SK-N-SH (cell line): ENCODE data around the gene PDE4D. TPM values are rescaled to one million over a fixed set of nuclear protein-coding genes. Genes with fewer than 3 reads are reported as not detected.

Experiments used
- CTCF ChIA-PET: fragments of 300-600, 350-600 bp; formaldehyde crosslinking; extraction: SDS; loops from one replicate; lab custom pipeline; 2021; lab: Yijun Ruan, JAX
- POLR2A ChIA-PET: fragments of 350-600 bp; sonication (Branson Sonifier 250); formaldehyde crosslinking; extraction: SDS; loops from one replicate; lab custom pipeline; 2020; ENCODE audit warnings: antibody characterized with exemption, inconsistent platforms; lab: Yijun Ruan, JAX
- DNase-seq: peaks from one replicate; pipeline ENCODE4 v3.0.0; 2012
- H2AFZ ChIP-seq: fragments of 200-600 bp; sonication (generic); 2 replicates; pipeline ENCODE4 v1.8.1; 2016; ENCODE audit warnings: antibody characterized with exemption, mild to moderate bottlenecking, low read depth
- H3F3A ChIP-seq: fragments of 200-600 bp; sonication (generic); replicated peaks from 2 replicates; pipeline ENCODE3; 2016; ENCODE audit warnings: antibody characterized with exemption, mild to moderate bottlenecking; ENCODE audit not compliant: insufficient read depth
- H3K27ac ChIP-seq, 2 experiments: fragments of 200-500 bp in 1 of 2; fragments of 200-600 bp in 1 of 2; sonication (Bioruptor generic) in 1 of 2; sonication (generic), shearing (Covaris generic) in 1 of 2; 2 replicates each; pipeline versions ENCODE4 v1.5.1 to v1.6.1; 2014 to 2016; ENCODE audit warnings: low read depth in 2 of 2, inconsistent platforms in 1 of 2, low read length in 1 of 2, mild to moderate bottlenecking in 1 of 2, mixed read lengths in 1 of 2
- H3K27me3 ChIP-seq: fragments of 200-600 bp; sonication (generic), shearing (Covaris generic); 2 replicates; pipeline ENCODE4 v1.6.1; 2016; ENCODE audit warnings: mixed run types; ENCODE audit not compliant: insufficient read depth
- H3K36me3 ChIP-seq, 2 experiments: fragments of 200-500 bp in 1 of 2; fragments of 200-600 bp in 1 of 2; sonication (Bioruptor generic) in 1 of 2; sonication (generic) in 1 of 2; replicated peaks in 1 of 2; 2 replicates each; pipeline versions ENCODE3 to v1.5.1; 2014 to 2016; ENCODE audit warnings: low read length in 1 of 2, mild to moderate bottlenecking in 1 of 2; ENCODE audit not compliant: insufficient read depth in 2 of 2, control insufficient read depth in 1 of 2
- H3K4me1 ChIP-seq, 2 experiments: fragments of 200-500 bp in 1 of 2; fragments of 200-600 bp in 1 of 2; sonication (Bioruptor generic) in 1 of 2; sonication (generic), shearing (Covaris generic) in 1 of 2; 2 replicates each; pipeline versions ENCODE4 v1.5.1 to v1.6.1; 2014 to 2016; ENCODE audit warnings: low read depth in 1 of 2, low read length in 1 of 2, mixed run types in 1 of 2; ENCODE audit not compliant: insufficient read depth in 2 of 2, control insufficient read depth in 1 of 2
- H3K4me2 ChIP-seq: fragments of 200-600 bp; sonication (generic), shearing (Covaris generic); 2 replicates; pipeline ENCODE4 v1.6.1; 2017; ENCODE audit warnings: mixed run types
- H3K4me3 ChIP-seq, 2 experiments: fragments of 200-500 bp in 1 of 2; fragments of 200-600 bp in 1 of 2; sonication (Bioruptor generic) in 1 of 2; sonication (generic), shearing (Covaris generic) in 1 of 2; 2 replicates each; pipeline versions ENCODE4 v1.5.1 to v1.8.1; 2014 to 2016; ENCODE audit warnings: low read depth in 2 of 2, inconsistent platforms in 1 of 2, low read length in 1 of 2, mild to moderate bottlenecking in 1 of 2, mixed read lengths in 1 of 2, moderate library complexity in 1 of 2
- H3K79me2 ChIP-seq: fragments of 200-600 bp; sonication (generic); 2 replicates; pipeline ENCODE4 v1.8.1; 2017; ENCODE audit warnings: mild to moderate bottlenecking; ENCODE audit not compliant: insufficient read depth
- H3K9ac ChIP-seq: fragments of 200-600 bp; sonication (generic); 2 replicates; pipeline ENCODE4 v1.6.1; 2017; ENCODE audit warnings: mixed run types
- H3K9me2 ChIP-seq: fragments of 200-600 bp; sonication (generic); 2 replicates; pipeline ENCODE4 v1.6.1; 2017; ENCODE audit warnings: mixed run types
- H3K9me3 ChIP-seq: fragments of 200-600 bp; sonication (generic); 2 replicates; pipeline ENCODE4 v1.6.1; 2017; ENCODE audit warnings: mixed run types, mild to moderate bottlenecking, moderate library complexity
- H4K20me1 ChIP-seq: fragments of 200-600 bp; sonication (generic); 2 replicates; pipeline ENCODE4 v1.6.1; 2017; ENCODE audit warnings: mild to moderate bottlenecking, mixed run types; ENCODE audit not compliant: insufficient read depth
- CHD2 ChIP-seq: fragments of 150-350 bp; IDR thresholded peaks from 2 replicates; pipeline ENCODE4 v1.6.1; 2018; ENCODE audit warnings: low read length; ENCODE audit not compliant: partially characterized antibody
- EP300 ChIP-seq, 2 experiments: IDR thresholded peaks; 2 replicates each; pipeline versions ENCODE4 v1.4.0 to v1.6.1; 2012; ENCODE audit warnings: borderline replicate concordance in 1 of 2, low read depth in 1 of 2, low read length in 1 of 2
- EZH2phosphoT487 ChIP-seq: fragments of 200-600 bp; sonication (generic); IDR thresholded peaks from 2 replicates; pipeline ENCODE4 v1.6.1; 2017; ENCODE audit warnings: low read depth, mixed run types, mild to moderate bottlenecking, antibody characterized with exemption, moderate library complexity, borderline replicate concordance
- FOXM1 ChIP-seq: IDR thresholded peaks from 2 replicates; pipeline ENCODE4 v1.4.0; 2012; ENCODE audit warnings: low read depth, mild to moderate bottlenecking
- IRF3 ChIP-seq: fragments of 150-350 bp; IDR thresholded peaks from 2 replicates; pipeline ENCODE4 v1.6.1; 2016; ENCODE audit warnings: mild to moderate bottlenecking, low read depth, low read length
- MAX ChIP-seq: IDR thresholded peaks from 2 replicates; pipeline ENCODE4 v1.4.0; 2012; ENCODE audit warnings: low read depth
- MEF2A ChIP-seq: IDR thresholded peaks from 2 replicates; pipeline ENCODE4 v1.4.0; 2012; ENCODE audit warnings: low read depth, borderline replicate concordance
- MXI1 ChIP-seq: IDR thresholded peaks from 2 replicates; pipeline ENCODE4 v1.6.1; 2012; ENCODE audit warnings: mild to moderate bottlenecking, low read depth, low read length, improper control_type of control experiment
- POLR2AphosphoS5 ChIP-seq: IDR thresholded peaks from 2 replicates; pipeline ENCODE4 v1.6.1; 2012; ENCODE audit warnings: low read depth, low read length
- RAD21 ChIP-seq: IDR thresholded peaks from 2 replicates; pipeline ENCODE4 v1.6.1; 2012; ENCODE audit warnings: mild to moderate bottlenecking, low read length
- REST ChIP-seq: IDR thresholded peaks from 2 replicates; pipeline ENCODE4 v1.6.1; 2012; ENCODE audit warnings: mild to moderate bottlenecking, low read depth, low read length, moderate library complexity
- RFX5 ChIP-seq: IDR thresholded peaks from 2 replicates; pipeline ENCODE4 v1.6.1; 2012; ENCODE audit warnings: mild to moderate bottlenecking, improper control_type of control experiment, low read length
- RXRA ChIP-seq: IDR thresholded peaks from 2 replicates; pipeline ENCODE4 v1.4.0; 2012; ENCODE audit warnings: low read depth, mild to moderate bottlenecking, borderline replicate concordance
- SIN3A ChIP-seq: IDR thresholded peaks from 2 replicates; pipeline ENCODE4 v1.6.1; 2012; ENCODE audit warnings: low read depth, mild to moderate bottlenecking, low read length, moderate library complexity, borderline replicate concordance
- SMC3 ChIP-seq: IDR thresholded peaks from 2 replicates; pipeline ENCODE4 v1.6.1; 2012; ENCODE audit warnings: low read depth, low read length, improper control_type of control experiment
- TCF12 ChIP-seq: IDR thresholded peaks from 2 replicates; pipeline ENCODE4 v1.4.0; 2012
- USF1 ChIP-seq: IDR thresholded peaks from 2 replicates; pipeline ENCODE4 v1.4.0; 2012; ENCODE audit warnings: low read depth, borderline replicate concordance
- USF2 ChIP-seq: fragments of 150-350 bp; IDR thresholded peaks from 2 replicates; pipeline ENCODE4 v1.6.1; 2017; ENCODE audit warnings: antibody characterized with exemption, low read length, low read depth, borderline replicate concordance
- ZBTB33 ChIP-seq: IDR thresholded peaks from 2 replicates; pipeline ENCODE4 v1.4.0; 2012; ENCODE audit warnings: low read depth, borderline replicate concordance
- WGBS: methylation state at CpG from one replicate; pipeline ENCODE4 v1.1.6; 2017; ENCODE audit warnings: low lambda C conversion rate; 5-methylcytosine and 5-hydroxymethylcytosine counted together
- polyA plus RNA-seq, 3 experiments: library from polyadenylated mRNA; depleted of rRNA; stranded (reverse); fragments of >200 nt; gene quantifications; 2 replicates each; pipeline ENCODE4 v1.2.3, GENCODE V29; 2012

The PDE4D gene
- polyA plus RNA-seq, 1 of the 3 experiments (the other 2 are of a cell fraction): 2.4 TPM

GRCh38 chr5:59579824-59580167 lies 313.7 kb downstream of the PDE4D start:
- POLR2A ChIA-PET: no interaction called here
- H3K4me2 ChIP-seq: no peak overlapping the region

More at GRCh38 chr5:59579824-59580167, 313.7 kb downstream of the PDE4D start:
- Histone ChIP-seq H3K27ac (no peak overlapping the region), H3K79me2 (no peaks in the 10 kb centered on the region), H3K36me3 (no peaks in the 10 kb centered on the region), H3K4me1 (peaks cover 0 to 8% of the 10 kb centered on the region in 2 experiments; a peak in 2 of 4 replicates), H3K4me3 (no peak overlapping the region), H2AFZ (no peak overlapping the region), H3K9ac (no peak overlapping the region), H3K27me3 (no peaks in the 10 kb centered on the region), H4K20me1 (no peaks in the 10 kb centered on the region), H3K9me2 (no peaks in the 10 kb centered on the region), H3K9me3 (no peaks in the 10 kb centered on the region), H3F3A (no peaks in the 10 kb centered on the region)
- CTCF ChIA-PET: interaction anchor here (1.2 kb wide), 1 partner anchor 18 kb away, joined by 3 read pairs; no protein-coding TSS in a partner anchor
- no peak for DNase-seq
- WGBS: 83% methylated on average over 1 of the region's 1 CpG
- TF ChIP-seq EZH2phosphoT487 (no peak), SMC3 (no peak), SIN3A (no peak), RFX5 (no peak), USF1 (no peak), RXRA (no peak), IRF3 (no peak), MXI1 (no peak), CHD2 (no peak), EP300 (IDR thresholded peaks at IDR 0.05; ENCODE audit: borderline replicate concordance in 1 of 2, low read depth in 1 of 2, low read length in 1 of 2) (no peak), MEF2A (no peak), USF2 (no peak), RAD21 (no peak), ZBTB33 (no peak), REST (no peak), MAX (no peak), TCF12 (no peak), FOXM1 (no peak), POLR2AphosphoS5 (no peak)
